Heart left ventricle (tissue), 16 donors: Measurements from ENCODE around the gene HAUS3. TPM values are rescaled to one million over a fixed set of nuclear protein-coding genes. Genes with fewer than 3 reads are reported as not detected.

Source experiments
- ATAC-seq, 4 donors: fragments of 200-7000 bp; cut with Tn5 transposase; one replicate each; pipeline ENCODE4 v1.9.1; 2020 to 2022; ENCODE audit warnings: moderate library complexity in 4 of 4, mild to moderate bottlenecking in 3 of 4, moderate number of reproducible peaks in 1 of 4
- DNase-seq, 5 donors: peaks; one replicate each; pipeline ENCODE4 v3.0.0-alpha.2; 2020
- H3K27ac ChIP-seq, 12 donors: fragments of 200-600 bp; sonication (generic) in 4 of 12; one replicate each; pipeline versions ENCODE4 v1.5.0 to v1.8.0; 2016 to 2022; ENCODE audit warnings: mild to moderate bottlenecking in 2 of 12
- H3K27me3 ChIP-seq, 9 donors: fragments of 200-600 bp; sonication (generic) in 2 of 9; one replicate each; pipeline versions ENCODE4 v1.5.1 to v1.8.0; 2016 to 2022; ENCODE audit warnings: mild to moderate bottlenecking in 3 of 9
- H3K36me3 ChIP-seq, 9 donors: fragments of 200-600 bp; sonication (generic) in 2 of 9; one replicate each; pipeline versions ENCODE4 v1.5.0 to v1.8.0; 2018 to 2022; ENCODE audit warnings: mild to moderate bottlenecking in 2 of 9
- H3K4me1 ChIP-seq, 12 donors: fragments of 200-600 bp; sonication (generic) in 4 of 12; one replicate each; pipeline versions ENCODE4 v1.5.0 to v1.8.0; 2016 to 2022; ENCODE audit warnings: mild to moderate bottlenecking in 3 of 12
- H3K4me3 ChIP-seq, 12 donors: fragments of 200-600 bp; sonication (generic) in 4 of 12; one replicate each; pipeline versions ENCODE4 v1.5.0 to v1.8.0; 2017 to 2022; ENCODE audit warnings: mild to moderate bottlenecking in 9 of 12, moderate library complexity in 4 of 12
- H3K9me3 ChIP-seq, 12 donors: fragments of 200-600 bp; sonication (generic) in 4 of 12; one replicate each; pipeline versions ENCODE4 v1.5.0 to v1.8.0; 2016 to 2022; ENCODE audit warnings: mild to moderate bottlenecking in 1 of 12
- CTCF ChIP-seq, 12 donors: fragments of 200-600 bp; sonication (generic) in 4 of 12; IDR thresholded peaks; one replicate each; pipeline versions ENCODE4 v1.5.0 to v1.8.0; 2018 to 2022; ENCODE audit warnings: antibody characterized with exemption in 12 of 12, mild to moderate bottlenecking in 5 of 12
- POLR2A ChIP-seq, 2 donors: fragments of 450-650 bp; IDR thresholded peaks; one replicate each; pipeline ENCODE4 v1.6.1; 2017; ENCODE audit warnings: antibody characterized with exemption in 2 of 2, mild to moderate bottlenecking in 2 of 2, moderate library complexity in 2 of 2
- WGBS, 4 donors: extraction: QIAGEN DNeasy Blood & Tissue Kit in 2 of 4; methylation state at CpG; one replicate each; pipeline versions ENCODE4 v1.1.5 to v1.1.7; 2013 to 2018; 5-methylcytosine and 5-hydroxymethylcytosine counted together
- intact Hi-C, 10 donors: fragments of 100-400 bp; cut with DNase I; formaldehyde crosslinking; loops; one replicate each; pipeline versions ENCODE4 v1.11.1 to v1.14.2; 2022
- polyA plus RNA-seq, 2 donors: library from polyadenylated mRNA; stranded (reverse); fragments of 200-250 nt; gene quantifications; one replicate each; pipeline ENCODE4 v1.2.3, GENCODE V29; 2013
- total RNA-seq, 9 donors: library from RNA; depleted of rRNA in 2 of 9; stranded (reverse); fragments of >200 nt in 2 of 9; fragmentation: NEBNext Ultra II Directional in 3 of 9; extraction: Animal tissue kit (Norgen Biotek cat#: 25700) in 3 of 9; gene quantifications; one replicate each; pipeline versions ENCODE4 v1.1.0 to v1.2.4, GENCODE V29; 2016 to 2023
- donor health status: ischemic (EF 13 %, LVEDD 7.1; RV severe dilation, severe dysfunction).
- donor health status: healthy with polysubstance abuse.
- donor health status: DM: no; HTN: yes; CAD: no.
- donor health status: DM: no; HTN: no; CAD: no.
- donor health status: ischemic (EF 25% LVEDD 6.9; RV normal size, moderate dysfunction).
- donor health status: ischemic (EF 25% LVEDD 5.7; RV mildly dilated, moderate dysfunction).
- donor health status: healthy.
- donor health status: DM: yes; HTN: yes; CAD: no.
- donor health status: ischemic (EF 35%, LVEDD 5.7; RV mildly dilated, moderate dysfunction).
- donor health status: nonischemic (EF 11% LVEDD 7.7; RV severe dilation, severe dysfunction).
- donor health status: DM: yes; HTN: yes; CAD: no.
- donor health status: PGD.
- donor health status: ischemic (EF 29% LVEDD 5.4; RV normal size, mild dysfunction).
- donor health status: nonischemic (EF 23%, LVEDD 6.1; RV moderate dilation, normal function).

Gene HAUS3
- total and polyA plus RNA-seq, 11 donors, result 4.2 to 8.3 (median 6.3) TPM

GRCh38 chr4:2220016-2220630 is 21.8 kb downstream of the HAUS3 start:
- no peak overlapping the region for H3K4me3 ChIP-seq
- H3K4me1 ChIP-seq, result peaks cover 0 to 8% (median 0%) of the 10 kb centered on the region in 12 donors
- peak; percentile 70 to 92 (median 88) for ATAC-seq
- H3K27ac ChIP-seq, result no peak overlapping the region
- TF ChIP-seq CTCF (IDR thresholded peaks at IDR 0.05) (peak; percentile 72 to 87 (median 84)), POLR2A (IDR thresholded peaks at IDR 0.05) (no peak)
- no peaks in the 10 kb centered on the region for H3K9me3 ChIP-seq
- H3K36me3 ChIP-seq, result peaks cover 0 to 24% (median 8%) of the 10 kb centered on the region in 9 donors
- no peaks in the 10 kb centered on the region for H3K27me3 ChIP-seq
- peak; percentile 54 to 78 (median 59) for DNase-seq
- intact Hi-C loops, result loop anchor here in 9 of 10 donors (1.0 to 10.0 kb wide), 10 partner anchors 197 to 435 kb away; partner anchors contain the start of genes CFAP99 (in 1 of the 9), RNF4 (in 1 of the 9) and ZFYVE28 (in 1 of the 9)
- WGBS, 4 donors, result 10 to 13% (median 12%) methylated on average over 10 of the region's 10 CpGs

GRCh38 chr4:2219233-2219760 is 22.6 kb downstream of the HAUS3 start:
- WGBS, 4 donors, result 90 to 97% (median 93%) methylated on average over 6 of the region's 6 CpGs
- TF ChIP-seq POLR2A (IDR thresholded peaks at IDR 0.05) (no peak), CTCF (IDR thresholded peaks at IDR 0.05) (no peak)
- ATAC-seq, result no peak
- no peaks in the 10 kb centered on the region for H3K27me3 ChIP-seq
- peaks cover 0 to 8% (median 0%) of the 10 kb centered on the region in 12 donors for H3K4me1 ChIP-seq
- H3K4me3 ChIP-seq, result no peak overlapping the region
- intact Hi-C loops, result loop anchor here in 3 of 10 donors (5.0 to 10.0 kb wide), 4 partner anchors 133 to 416 kb away; no protein-coding TSS in a partner anchor
- no peaks in the 10 kb centered on the region for H3K9me3 ChIP-seq
- DNase-seq, result no peak
- peaks cover 0 to 20% (median 8%) of the 10 kb centered on the region in 9 donors for H3K36me3 ChIP-seq
- H3K27ac ChIP-seq, result no peak overlapping the region

GRCh38 chr4:2218436-2218835 is 23.5 kb downstream of the HAUS3 start:
- no peaks in the 10 kb centered on the region for H3K27me3 ChIP-seq
- H3K36me3 ChIP-seq, result peaks cover 0 to 12% (median 8%) of the 10 kb centered on the region in 9 donors
- H3K4me1 ChIP-seq, result peaks cover 0 to 8% (median 0%) of the 10 kb centered on the region in 12 donors
- H3K9me3 ChIP-seq, result no peaks in the 10 kb centered on the region
- WGBS, 4 donors, result 67 to 98% (median 97%) methylated on average over 1 of the region's 1 CpG
- ATAC-seq (no peak), DNase-seq (no peak)
- H3K27ac ChIP-seq, result no peak overlapping the region
- intact Hi-C loops, result loop anchor here in 3 of 10 donors (5.0 to 10.0 kb wide), 4 partner anchors 134 to 416 kb away; no protein-coding TSS in a partner anchor
- TF ChIP-seq CTCF (IDR thresholded peaks at IDR 0.05) (no peak), POLR2A (IDR thresholded peaks at IDR 0.05) (no peak)
- H3K4me3 ChIP-seq, result no peak overlapping the region

GRCh38 chr4:2217726-2218125 is 24.2 kb downstream of the HAUS3 start:
- WGBS, 4 donors, result 71 to 89% (median 77%) methylated on average over 3 of the region's 3 CpGs
- intact Hi-C loops, result loop anchor here in 3 of 10 donors (5.0 to 10.0 kb wide), 4 partner anchors 135 to 417 kb away; no protein-coding TSS in a partner anchor
- DNase-seq, result no peak
- no peaks in the 10 kb centered on the region for H3K9me3 ChIP-seq
- H3K36me3 ChIP-seq, result peaks cover 0 to 5% (median 3%) of the 10 kb centered on the region in 9 donors
- H3K27ac ChIP-seq, result no peak overlapping the region
- no peaks in the 10 kb centered on the region for H3K27me3 ChIP-seq
- no peak overlapping the region for H3K4me3 ChIP-seq
- TF ChIP-seq CTCF (IDR thresholded peaks at IDR 0.05), result no peak
- TF ChIP-seq POLR2A (IDR thresholded peaks at IDR 0.05), result no peak
- peaks cover 0 to 8% (median 0%) of the 10 kb centered on the region in 12 donors for H3K4me1 ChIP-seq
- ATAC-seq, result no peak
